Femur (tissue), 1 donor: ENCODE measurements around the gene PSMC3.

Experiments
- DNase-seq: peaks from one replicate; pipeline ENCODE4 v3.0.0-alpha.2; 2017

The PSMC3 gene

DNA sequence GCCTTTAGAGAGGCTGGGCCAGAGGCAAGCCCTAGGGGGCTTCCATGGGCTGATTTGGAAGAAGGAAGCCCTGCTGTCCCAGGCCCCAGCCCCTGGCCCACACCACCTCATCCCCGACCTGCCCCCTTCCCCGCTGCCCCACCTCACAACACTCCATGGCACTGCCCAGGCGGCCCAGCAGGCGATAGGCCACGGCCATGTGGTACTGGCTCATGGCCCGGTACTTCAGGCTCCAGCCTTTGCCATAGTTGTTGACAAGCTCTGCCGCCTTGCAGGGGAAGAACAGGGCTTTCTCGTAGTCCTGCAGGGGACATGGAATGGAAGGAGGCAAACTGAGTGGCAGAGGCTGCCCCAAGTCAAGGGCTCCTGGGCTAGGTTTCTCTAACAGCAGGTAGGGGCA lies 16.3 kb upstream of the PSMC3 start:
- no peak for DNase-seq

DNA sequence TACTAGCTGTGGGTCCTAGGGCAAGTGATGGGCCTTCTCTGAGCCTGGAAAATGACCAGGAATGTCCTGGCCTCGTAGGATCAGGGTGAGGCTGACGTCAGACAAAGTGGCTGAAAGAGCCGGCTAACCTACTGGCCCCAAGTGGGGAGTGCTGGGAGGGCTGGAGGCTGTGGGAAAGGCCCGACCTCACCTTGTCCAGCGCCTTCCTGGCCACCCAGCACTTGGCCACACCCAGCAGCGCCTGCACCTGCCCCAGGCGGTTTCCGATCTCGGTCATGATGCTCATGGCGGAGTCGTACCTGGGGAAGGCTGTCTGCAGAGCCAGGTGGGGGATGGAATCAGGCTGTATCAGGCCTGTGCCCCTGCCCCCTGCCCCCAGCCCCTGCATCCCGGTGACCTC lies 15.2 kb upstream of the PSMC3 start:
- DNase-seq: no peak

DNA sequence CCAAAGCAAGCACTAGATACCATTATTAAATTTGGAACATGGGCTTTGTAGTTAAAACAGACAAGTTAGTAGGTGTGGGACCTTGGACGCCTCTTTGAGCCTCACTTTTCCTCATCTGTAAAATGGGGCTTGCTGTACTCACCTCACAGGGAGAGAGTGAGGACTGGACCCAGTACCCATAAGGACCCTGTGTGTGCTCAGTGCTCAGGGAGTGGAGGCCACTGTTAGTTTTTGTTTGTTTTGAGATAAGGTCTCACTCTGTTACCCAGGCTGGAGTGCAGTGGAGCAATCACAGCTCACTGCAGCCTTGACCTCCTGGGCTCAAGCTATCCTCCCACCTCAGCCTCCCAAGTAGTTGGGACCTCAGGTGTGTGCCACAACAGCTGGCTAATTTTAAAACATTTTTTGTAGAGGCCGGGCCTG lies 13.8 kb upstream of the PSMC3 start:
- no peak for DNase-seq

DNA sequence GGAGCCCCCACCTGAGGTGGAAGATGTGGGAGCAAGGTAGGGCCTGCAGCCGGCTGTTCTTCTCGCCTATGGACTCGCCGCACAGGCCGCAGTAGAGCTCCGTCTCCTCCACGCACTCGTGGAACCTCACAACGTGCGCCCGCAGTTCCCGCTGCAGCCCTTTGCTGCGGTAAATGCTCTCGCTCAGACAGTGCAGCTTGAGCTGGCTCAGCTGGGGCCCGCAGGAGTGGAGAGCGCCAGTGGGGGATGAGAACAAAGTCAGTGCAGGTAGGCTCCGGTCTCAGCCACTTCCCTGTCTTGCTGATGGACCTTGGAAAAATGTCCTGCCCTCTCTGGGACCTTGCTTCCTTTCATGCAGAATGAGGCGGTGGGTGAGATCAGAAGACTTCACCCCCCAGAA lies 12.5 kb upstream of the PSMC3 start:
- DNase-seq: no peak

DNA sequence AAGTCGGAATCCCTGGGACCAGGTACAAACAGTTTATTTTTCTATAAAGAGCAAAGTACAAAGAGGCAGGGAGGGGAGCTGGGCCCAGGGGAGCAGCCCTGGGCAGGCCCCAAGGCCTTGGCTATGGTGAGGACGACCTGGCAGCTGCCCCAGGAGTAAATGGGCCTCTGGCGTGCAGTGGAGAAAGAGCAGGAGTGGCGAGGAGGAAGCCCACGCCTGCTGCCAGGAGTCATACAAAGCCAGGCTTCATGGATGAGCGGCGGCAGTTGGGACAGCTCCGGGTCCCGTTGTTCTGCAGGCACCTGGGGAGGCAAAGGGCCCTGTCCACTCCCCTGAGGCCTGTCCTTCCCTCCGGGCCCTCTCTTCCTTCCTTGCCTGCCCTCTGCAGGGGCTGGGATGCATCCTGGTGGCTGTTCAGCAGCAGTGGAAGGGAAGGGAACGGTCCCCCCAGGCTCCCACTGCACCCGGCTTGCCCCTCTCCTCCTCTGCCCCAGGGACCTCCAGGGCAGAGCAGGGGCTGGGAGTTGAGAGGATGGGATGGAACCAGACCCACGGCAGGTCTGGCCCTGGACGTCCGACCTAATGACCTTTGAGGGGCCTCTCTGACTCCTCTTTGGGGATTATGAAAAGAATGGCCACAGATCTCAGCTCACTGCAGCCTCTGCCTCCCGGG lies 11.6 kb upstream of the PSMC3 start:
- DNase-seq: peak; percentile 37

DNA sequence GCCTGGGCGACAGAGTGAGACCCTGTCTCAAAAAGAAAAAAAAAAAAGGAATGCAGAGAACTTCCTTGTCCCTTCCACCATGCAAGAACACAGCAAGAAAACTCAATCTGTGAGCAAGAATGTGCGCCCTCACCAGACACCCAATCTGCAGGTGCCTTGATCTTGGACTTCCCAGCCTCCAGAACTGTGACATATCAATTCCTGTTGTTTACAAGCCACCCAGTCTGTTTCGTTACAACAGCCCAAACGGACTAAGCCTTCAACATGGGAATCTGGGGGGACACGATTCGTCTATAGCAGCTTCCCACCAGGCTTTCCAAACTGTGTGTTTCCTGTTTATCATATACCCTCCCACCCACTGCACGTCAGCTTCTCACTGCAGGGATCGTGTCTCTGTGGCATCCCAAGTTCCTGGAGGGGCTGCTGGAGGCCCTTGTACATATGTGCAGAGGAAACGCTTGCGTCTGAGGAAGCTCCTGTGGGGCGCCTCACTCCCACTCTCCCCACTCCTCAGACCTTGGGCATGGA lies 11.0 kb upstream of the PSMC3 start:
- no peak for DNase-seq

DNA sequence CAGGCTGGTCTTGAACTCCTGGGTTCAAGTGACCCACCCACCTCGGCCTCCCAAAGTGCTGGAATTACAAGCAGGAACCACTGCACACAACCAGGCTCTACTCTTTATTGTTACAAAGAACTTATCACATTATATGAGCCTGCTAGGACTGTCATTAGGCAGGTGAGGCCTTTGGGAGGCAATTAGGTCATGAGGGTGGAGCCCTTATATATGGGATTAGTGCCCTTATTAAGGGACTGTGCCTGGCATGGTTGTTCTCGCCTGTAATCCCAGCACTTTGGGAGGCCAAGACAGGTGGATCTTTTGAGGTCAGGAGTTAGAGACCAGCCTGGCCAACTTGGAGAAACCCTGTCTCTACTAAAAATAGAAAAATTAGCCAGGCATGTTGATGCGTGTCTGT lies 10.5 kb upstream of the PSMC3 start:
- DNase-seq: no peak

DNA sequence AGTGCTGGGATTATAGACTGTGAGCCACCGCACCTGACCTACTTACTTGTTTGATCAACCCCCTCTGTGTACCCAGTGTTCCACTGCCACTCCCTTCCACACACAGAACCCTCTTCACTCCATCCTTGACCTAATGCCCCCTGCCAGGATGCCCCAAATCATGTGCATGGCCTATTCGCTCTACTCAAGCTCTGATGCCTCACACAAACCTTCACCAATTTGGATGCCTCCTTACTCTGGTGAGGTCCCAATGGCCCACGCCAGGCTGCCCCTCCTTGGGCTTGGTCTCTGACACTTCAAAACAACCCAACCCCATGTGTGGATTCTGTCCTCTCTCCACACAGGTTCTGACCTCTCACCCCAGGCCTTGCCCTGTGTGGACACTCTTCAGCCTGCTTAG lies 9.4 kb upstream of the PSMC3 start:
- no peak for DNase-seq

DNA sequence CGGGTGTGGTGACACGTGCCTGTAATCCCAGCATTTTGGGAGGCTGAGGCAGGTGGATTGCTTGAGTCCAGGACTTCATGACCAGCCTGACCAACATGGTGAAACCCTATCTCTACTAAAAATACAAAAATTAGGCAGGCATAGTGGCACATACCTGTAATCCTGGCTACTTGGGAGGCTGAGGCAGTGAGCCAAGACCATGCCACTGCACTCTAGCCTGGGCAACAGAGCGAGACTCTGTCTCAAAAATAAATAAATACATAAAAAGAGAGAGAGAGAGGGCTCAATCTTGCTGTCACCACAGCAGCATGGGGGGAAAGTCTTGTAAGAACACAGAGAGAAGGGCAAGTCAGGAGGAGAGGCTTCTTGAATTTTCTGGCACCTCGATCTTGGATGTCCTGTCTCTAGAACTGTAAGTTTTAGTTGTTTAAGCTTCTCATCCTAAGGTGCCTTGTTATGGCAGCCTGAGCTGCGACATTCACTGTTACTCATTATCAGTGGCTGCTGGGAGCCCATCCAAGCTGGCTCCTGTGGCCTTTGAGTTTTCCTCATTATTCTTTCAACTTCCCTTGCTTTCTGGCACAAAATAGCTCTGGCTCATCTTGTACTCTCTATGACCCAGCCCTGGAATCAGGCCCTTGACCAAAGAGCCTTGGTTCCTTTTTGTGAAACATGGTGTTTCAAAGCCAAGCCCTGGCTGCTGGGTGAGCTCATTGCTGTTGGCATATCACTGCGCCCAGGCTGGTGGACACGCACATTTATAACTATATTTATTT lies 8.0 kb upstream of the PSMC3 start:
- DNase-seq: no peak

DNA sequence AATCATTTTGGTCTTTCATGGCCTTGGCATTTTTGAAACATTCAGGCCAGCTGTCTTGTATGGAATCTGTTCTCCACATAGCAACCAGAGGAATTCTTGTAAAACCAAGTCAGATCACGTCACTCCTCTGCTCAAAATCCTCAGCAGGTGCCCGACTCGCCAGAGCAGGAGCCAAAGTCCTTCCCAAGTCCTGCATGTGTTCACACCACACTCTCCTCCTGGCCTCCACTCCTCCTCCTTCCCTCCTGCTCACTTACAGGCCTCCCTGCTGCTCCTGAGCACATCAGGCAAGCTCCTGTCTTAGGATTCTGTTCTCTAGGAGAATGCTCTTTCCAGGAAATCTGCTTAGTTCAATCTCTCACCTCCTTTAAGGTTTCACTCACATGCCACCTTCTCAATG lies 6.9 kb upstream of the PSMC3 start:
- no peak for DNase-seq

DNA sequence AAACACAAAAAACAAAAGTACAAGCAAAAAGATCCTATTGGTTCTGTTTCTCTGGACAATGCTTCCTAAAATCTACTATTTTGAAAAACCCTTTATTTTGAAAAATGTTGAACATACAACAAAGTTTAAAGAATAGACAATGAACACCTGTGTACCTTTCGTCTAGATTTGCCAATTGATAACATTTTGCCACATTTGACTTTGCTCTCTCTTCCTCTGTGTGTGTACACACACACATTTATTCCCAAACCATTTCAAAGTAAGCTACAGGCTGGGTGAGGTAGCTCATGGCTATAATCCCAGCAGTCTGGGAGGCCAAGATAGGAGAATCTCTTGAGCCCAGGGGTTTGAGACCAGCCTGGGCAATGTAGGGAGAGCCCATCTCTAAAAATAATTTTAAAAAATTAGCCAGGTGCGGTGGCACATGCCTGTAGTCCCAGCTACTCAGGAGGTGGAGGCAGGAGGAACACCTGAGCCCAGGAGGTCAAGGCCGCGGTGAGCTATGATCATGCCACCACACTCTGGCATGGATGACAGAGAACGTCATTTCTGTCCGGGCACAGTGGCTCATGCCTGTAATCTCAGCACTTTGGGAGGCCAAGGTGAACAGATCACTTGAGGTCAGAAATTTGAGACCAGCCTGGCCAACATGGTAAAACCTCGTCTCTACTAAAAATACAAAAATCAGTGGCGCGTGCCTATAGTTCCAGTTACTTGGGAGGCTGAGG lies 5.3 kb upstream of the PSMC3 start:
- no peak for DNase-seq

DNA sequence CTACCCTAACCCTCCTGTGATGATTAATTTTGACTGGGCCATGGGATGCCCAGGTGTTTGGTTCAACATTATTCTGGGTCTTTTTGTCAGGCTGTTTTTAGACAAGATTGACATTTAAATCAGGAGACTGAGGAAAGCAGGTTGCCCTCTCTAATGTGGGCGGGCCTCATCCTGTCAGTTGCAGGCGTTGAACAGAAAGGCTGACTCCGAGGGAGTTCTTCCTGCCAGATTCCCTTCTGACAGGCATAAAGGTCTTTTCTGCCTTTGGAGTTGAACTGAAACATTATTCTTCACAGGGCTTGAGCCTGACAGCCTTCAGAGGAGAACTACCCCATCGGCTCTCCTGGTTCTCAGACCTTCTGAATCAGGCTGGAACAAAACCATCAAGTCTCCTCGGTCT lies 4.3 kb upstream of the PSMC3 start:
- no peak for DNase-seq

DNA sequence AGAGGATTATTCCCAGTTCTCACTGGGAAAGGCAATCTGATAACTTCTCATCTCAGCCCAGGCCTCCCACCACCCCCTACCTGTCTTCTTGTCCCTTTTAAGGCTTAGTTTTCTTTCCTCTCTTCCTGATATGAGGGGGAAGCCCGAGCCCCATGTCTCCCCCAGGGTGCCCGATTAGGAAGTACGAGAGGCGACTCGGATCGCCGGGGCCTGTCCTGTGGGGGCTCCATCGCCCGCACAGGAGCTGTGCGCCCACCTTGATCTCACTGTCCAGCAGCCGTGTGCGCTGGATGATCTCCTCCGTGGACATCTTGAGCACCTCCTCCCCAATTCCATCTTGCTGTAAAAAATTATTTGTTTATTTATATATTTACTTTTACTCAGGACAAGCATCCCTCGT lies 628 bp downstream of the PSMC3 start:
- no peak for DNase-seq

DNA sequence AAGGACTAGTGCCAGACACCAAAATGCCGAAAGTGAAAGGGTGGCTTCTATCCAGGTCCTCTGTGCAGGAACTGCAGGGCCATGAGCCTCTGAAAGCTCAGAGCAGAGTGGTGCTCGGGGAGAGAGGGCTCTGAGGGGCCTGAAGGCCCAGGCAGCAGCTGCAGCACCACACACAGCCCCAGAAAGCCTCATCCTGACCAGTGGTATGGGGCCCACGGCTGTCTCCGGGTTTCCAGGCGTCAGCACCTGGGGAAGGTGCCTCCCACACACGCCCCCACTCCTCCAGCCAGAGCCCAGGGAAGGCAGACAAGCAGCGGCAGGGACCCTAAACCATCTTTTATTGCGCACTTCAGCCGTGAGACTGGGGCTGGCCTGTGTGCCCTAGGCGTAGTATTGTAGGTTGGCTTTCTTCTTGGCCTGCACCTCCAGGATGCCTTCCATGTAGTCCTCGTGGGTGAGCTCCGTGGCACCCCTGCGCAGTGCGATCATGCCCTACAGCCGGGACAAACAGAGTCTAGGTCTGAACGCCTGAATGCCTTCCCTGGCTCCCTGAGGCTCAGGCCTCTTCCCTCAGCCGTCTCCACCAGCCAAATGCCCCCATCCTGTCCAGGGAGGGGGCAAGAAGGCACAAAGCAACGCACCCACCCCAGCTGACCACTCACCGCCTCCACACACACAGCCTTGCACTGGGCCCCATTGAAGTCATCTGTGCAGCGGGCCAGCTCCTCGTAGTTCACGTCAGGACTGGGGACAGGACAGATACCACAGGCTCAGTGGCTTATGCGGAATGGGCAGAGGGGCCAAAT lies 7.6 kb downstream of the PSMC3 start:
- DNase-seq: no peak

DNA sequence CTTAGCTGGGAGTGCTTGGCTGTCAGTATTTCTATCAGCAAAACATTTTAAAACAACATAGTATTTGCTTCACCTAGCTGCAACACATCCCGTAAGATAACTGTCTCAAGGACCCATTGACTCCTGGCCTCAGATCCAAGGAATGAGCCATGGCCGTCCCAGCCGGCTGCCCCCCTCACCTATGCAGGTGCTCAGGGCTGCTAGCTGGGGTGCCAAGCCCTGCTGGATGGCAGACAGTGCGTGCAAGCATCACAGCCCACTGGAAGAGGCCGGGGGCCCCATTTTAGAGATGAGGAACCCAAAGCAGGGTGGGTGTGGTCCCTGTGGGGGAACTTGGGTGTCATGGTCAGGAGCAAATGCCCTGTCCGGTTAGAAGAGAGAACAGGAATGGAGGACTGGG lies 8.5 kb downstream of the PSMC3 start:
- DNase-seq: no peak

DNA sequence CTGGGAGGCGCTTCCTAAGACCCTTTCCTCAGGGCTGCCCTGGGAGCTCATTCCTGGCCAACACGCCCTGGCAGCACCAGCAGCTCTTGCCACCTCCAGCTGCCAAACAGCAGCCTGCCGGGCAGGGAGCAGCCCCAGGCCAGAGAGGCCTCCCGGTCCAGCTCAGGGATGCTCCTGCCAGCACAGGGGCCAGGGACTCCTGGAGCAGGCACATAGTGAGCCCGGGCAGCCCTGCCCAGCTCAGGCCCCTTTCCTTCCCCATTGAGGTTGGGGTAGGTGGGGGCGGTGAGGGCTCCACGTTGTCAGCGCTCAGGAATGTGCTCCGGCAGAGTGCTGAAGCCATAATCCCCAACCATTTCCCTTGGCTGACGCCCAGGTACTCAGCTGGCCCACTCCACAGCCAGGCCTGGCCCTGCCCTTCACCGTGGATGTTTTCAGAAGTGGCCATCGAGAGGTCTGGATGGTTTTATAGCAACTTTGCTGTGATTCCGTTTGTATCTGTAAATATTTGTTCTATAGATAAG lies 10.2 kb downstream of the PSMC3 start:
- DNase-seq: peak; percentile 93

DNA sequence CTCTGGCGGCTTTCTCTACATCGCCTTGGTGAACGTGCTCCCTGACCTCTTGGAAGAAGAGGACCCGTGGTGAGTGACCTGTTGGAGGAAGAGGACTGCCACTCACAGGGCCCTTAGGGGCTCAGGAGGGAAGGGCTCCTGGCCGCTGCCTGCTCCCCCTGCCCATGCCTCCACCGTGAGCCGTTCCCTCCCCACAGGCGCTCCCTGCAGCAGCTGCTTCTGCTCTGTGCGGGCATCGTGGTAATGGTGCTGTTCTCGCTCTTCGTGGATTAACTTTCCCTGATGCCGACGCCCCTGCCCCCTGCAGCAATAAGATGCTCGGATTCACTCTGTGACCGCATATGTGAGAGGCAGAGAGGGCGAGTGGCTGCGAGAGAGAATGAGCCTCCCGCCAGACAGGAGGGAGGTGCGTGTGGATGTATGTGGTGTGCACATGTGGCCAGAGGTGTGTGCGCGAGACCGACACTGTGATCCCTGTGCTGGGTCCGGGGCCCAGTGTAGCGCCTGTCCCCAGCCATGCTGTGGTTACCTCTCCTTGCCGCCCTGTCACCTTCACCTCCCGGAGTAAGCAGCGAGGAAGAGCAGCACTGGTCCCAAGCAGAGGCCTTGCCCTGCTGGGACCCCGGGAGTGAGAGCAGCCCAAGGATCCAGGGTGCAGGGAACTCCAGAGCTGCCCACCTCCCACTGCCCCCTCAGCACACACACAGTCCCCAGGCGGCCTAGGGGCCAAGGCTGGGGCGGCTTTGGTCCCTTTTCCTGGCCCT lies 11.0 kb downstream of the PSMC3 start:
- DNase-seq: no peak

DNA sequence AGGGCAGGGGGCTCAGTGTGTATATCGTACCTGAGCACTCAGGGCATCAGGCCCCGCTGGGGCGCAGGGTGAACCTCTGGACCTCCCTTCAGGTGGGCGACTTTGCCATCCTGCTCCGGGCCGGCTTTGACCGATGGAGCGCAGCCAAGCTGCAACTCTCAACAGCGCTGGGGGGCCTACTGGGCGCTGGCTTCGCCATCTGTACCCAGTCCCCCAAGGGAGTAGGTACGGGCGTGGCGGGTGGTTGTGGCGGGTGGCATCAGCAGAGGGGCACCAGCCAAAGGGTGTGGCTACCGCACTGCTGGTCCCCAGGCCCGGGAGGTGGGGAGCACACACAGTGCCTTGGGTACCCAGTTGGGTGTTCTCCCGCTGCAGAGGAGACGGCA lies 11.6 kb downstream of the PSMC3 start:
- DNase-seq: no peak

DNA sequence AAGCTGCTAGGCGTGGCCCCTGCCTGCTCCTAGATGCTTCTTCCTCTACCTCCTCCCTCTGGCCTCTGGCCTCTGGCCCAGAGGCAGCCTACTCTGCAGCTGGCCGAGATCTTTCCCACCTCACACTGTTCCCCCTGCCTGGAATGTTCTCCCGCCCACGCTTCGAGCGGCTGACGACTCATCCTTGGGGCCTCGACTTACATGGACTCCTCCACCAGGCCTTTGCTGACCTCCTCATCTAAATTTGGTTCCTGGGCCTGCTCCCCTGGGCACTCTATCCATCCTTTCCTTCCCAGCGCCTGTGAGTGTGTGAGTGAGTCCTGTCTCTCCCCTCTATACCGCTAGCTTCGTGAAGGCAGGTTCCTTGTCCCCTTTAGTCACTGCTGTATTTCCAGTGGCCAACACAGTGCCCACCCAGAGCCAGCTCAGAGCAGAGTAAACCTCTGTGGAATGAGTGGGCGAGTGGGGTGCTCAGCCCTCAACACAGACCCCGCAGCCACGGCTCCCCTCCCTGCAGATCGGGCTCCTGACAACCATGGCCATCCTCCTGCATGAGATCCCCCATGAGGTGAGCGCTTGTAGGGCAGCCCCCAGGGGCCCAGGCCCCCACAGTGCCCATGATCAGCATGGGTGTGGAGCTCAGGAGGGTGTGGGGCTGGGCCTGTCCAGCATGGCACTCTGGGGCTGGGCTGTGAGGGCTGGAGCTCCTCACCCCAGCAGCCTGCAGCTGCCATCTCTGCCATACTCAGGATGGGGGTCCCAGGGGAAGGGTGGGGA lies 12.1 kb downstream of the PSMC3 start:
- DNase-seq: no peak

DNA sequence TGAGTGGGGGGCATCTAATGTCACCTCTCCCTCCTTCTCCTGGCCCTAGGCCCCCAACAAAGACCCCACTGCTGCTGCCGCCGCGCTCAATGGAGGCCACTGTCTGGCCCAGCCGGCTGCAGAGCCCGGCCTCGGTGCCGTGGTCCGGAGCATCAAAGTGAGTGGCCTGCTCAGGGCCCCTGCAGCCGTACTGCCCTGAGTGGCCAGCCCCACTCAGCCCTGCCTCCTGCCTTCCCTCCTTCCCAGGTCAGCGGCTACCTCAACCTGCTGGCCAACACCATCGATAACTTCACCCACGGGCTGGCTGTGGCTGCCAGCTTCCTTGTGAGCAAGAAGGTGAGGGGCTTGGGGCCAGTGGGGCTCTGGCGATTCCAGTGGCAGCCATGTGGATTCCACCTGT lies 12.9 kb downstream of the PSMC3 start:
- DNase-seq: no peak
